DND-41 (cell line): Measurements from ENCODE around the gene RUNX3.
A peak's percentile ranks its signal among the peaks of the same experiment; 100 is the strongest.

Experiments
- ATAC-seq: fragments of 200-7000 bp; cut with Tn5 transposase; 3 replicates; pipeline ENCODE4 v1.9.1; 2021; ENCODE audit warnings: low read depth; ENCODE audit not compliant: insufficient read depth
- DNase-seq: peaks from one replicate; pipeline ENCODE4 v3.0.0-alpha.2; 2020
- H2AFZ ChIP-seq: 2 replicates; pipeline ENCODE4 v1.6.0; 2012; ENCODE audit warnings: low read depth, low read length
- H3K27ac ChIP-seq: 2 replicates; pipeline ENCODE4 v1.5.1; 2012; ENCODE audit warnings: low read length, inconsistent platforms
- H3K27me3 ChIP-seq: fragments of 200-600 bp; sonication (generic); 2 replicates; pipeline ENCODE4 v1.6.0; 2012; ENCODE audit warnings: low read length, mild to moderate bottlenecking, inconsistent platforms; ENCODE audit not compliant: insufficient read depth, poor library complexity
- H3K36me3 ChIP-seq: 2 replicates; pipeline ENCODE4 v1.5.1; 2012; ENCODE audit warnings: low read length, inconsistent platforms; ENCODE audit not compliant: insufficient read depth
- H3K4me1 ChIP-seq: 2 replicates; pipeline ENCODE4 v1.5.1; 2012; ENCODE audit warnings: mild to moderate bottlenecking, low read length; ENCODE audit not compliant: insufficient read depth
- H3K4me2 ChIP-seq: 2 replicates; pipeline ENCODE4 v1.6.0; 2012; ENCODE audit warnings: mild to moderate bottlenecking, moderate library complexity, low read length, inconsistent platforms; ENCODE audit not compliant: insufficient read depth
- H3K4me3 ChIP-seq, 2 experiments: fragments of 200-600 bp in 1 of 2; shearing (Covaris generic) in 1 of 2; 2 replicates each; pipeline ENCODE4 v1.5.1; 2012 to 2016; ENCODE audit warnings: inconsistent platforms in 2 of 2, low read length in 2 of 2, mild to moderate bottlenecking in 2 of 2, low read depth in 1 of 2, moderate library complexity in 1 of 2
- H3K79me2 ChIP-seq: 2 replicates; pipeline ENCODE4 v1.6.0; 2012; ENCODE audit warnings: low read length, inconsistent platforms; ENCODE audit not compliant: insufficient read depth
- H3K9ac ChIP-seq: 2 replicates; pipeline ENCODE4 v1.6.0; 2012; ENCODE audit warnings: low read depth, mild to moderate bottlenecking, inconsistent platforms, low read length, moderate library complexity
- H3K9me3 ChIP-seq: 2 replicates; pipeline ENCODE4 v1.5.1; 2012; ENCODE audit warnings: low read length, moderate library complexity, mild to moderate bottlenecking, inconsistent platforms; ENCODE audit not compliant: insufficient read depth, severe bottlenecking
- H4K20me1 ChIP-seq: 2 replicates; pipeline ENCODE4 v1.6.0; 2012; ENCODE audit warnings: low read length; ENCODE audit not compliant: insufficient read depth
- EZH2 ChIP-seq: IDR thresholded peaks from 3 replicates; pipeline ENCODE4 v1.6.1; 2012; ENCODE audit warnings: borderline replicate concordance, low read depth, mild to moderate bottlenecking, moderate library complexity, low read length, inconsistent platforms; ENCODE audit not compliant: severe bottlenecking
- TF ChIP-seq, protein P1 (sequence below): IDR thresholded peaks from 2 replicates; pipeline ENCODE4 v1.5.1; 2012; ENCODE audit warnings: borderline replicate concordance, low read length, moderate library complexity, mild to moderate bottlenecking; ENCODE audit not compliant: poor library complexity, severe bottlenecking; ENCODE audit errors: extremely low read depth

Gene RUNX3

GRCh38 chr1:24925082-24925779, 4.8 kb downstream of the RUNX3 start:
- Histone ChIP-seq H3K27me3 (peaks cover 24% of the 10 kb centered on the region), H3K79me2 (peaks cover 29% of the 10 kb centered on the region), H3K9ac (no peak overlapping the region), H3K4me2 (no peak overlapping the region), H3K36me3 (peaks cover 30% of the 10 kb centered on the region), H2AFZ (no peak overlapping the region), H4K20me1 (peaks cover 50% of the 10 kb centered on the region), H3K4me1 (peaks cover 39% of the 10 kb centered on the region), H3K9me3 (no peaks in the 10 kb centered on the region), H3K4me3 (no peak overlapping the region), H3K27ac (no peak overlapping the region)
- ATAC-seq, result peak; percentile 56
- TF ChIP-seq, protein P1, sequence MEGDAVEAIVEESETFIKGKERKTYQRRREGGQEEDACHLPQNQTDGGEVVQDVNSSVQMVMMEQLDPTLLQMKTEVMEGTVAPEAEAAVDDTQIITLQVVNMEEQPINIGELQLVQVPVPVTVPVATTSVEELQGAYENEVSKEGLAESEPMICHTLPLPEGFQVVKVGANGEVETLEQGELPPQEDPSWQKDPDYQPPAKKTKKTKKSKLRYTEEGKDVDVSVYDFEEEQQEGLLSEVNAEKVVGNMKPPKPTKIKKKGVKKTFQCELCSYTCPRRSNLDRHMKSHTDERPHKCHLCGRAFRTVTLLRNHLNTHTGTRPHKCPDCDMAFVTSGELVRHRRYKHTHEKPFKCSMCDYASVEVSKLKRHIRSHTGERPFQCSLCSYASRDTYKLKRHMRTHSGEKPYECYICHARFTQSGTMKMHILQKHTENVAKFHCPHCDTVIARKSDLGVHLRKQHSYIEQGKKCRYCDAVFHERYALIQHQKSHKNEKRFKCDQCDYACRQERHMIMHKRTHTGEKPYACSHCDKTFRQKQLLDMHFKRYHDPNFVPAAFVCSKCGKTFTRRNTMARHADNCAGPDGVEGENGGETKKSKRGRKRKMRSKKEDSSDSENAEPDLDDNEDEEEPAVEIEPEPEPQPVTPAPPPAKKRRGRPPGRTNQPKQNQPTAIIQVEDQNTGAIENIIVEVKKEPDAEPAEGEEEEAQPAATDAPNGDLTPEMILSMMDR, result no peak
- no peak for TF ChIP-seq EZH2
- DNase-seq, result peak; percentile 67

- Histone ChIP-seq H3K36me3 (peaks cover 34% of the 10 kb centered on the region), H3K79me2 (peaks cover 21% of the 10 kb centered on the region), H3K27me3 (peaks cover 13% of the 10 kb centered on the region), H3K9me3 (no peaks in the 10 kb centered on the region), H3K27ac (no peak overlapping the region), H3K4me1 (peaks cover 26% of the 10 kb centered on the region), H3K4me2 (no peak overlapping the region), H3K9ac (no peak overlapping the region), H3K4me3 (no peak overlapping the region), H4K20me1 (peaks cover 47% of the 10 kb centered on the region), H2AFZ (no peak overlapping the region)
- no peak for TF ChIP-seq EZH2
- TF ChIP-seq, protein P1, result no peak
- DNase-seq (no peak), ATAC-seq (no peak)
Measured at GRCh38 chr1:24923485-24924113, 6.5 kb downstream of the RUNX3 start.

- Histone ChIP-seq H3K4me1 (peaks cover 11% of the 10 kb centered on the region), H3K4me2 (no peak overlapping the region), H3K27ac (no peak overlapping the region), H3K4me3 (no peak overlapping the region), H3K9ac (no peak overlapping the region), H2AFZ (no peak overlapping the region), H3K79me2 (peaks cover 7% of the 10 kb centered on the region), H3K36me3 (peaks cover 36% of the 10 kb centered on the region), H3K27me3 (no peaks in the 10 kb centered on the region), H3K9me3 (no peaks in the 10 kb centered on the region), H4K20me1 (peaks cover 36% of the 10 kb centered on the region)
- TF ChIP-seq, protein P1, result no peak
- ATAC-seq (no peak), DNase-seq (no peak)
Measured at GRCh38 chr1:24921938-24922662, 8.0 kb downstream of the RUNX3 start.
